Measurements from ENCODE around the gene TNS2. TPM values are rescaled to one million over a fixed set of nuclear protein-coding genes. Genes with fewer than 3 reads are reported as not detected.
A peak's percentile ranks its signal among the peaks of the same experiment; 100 is the strongest.

The TNS2 gene
- total RNA-seq, 1 donor from 2014 or later, result 15.4 TPM

DNA sequence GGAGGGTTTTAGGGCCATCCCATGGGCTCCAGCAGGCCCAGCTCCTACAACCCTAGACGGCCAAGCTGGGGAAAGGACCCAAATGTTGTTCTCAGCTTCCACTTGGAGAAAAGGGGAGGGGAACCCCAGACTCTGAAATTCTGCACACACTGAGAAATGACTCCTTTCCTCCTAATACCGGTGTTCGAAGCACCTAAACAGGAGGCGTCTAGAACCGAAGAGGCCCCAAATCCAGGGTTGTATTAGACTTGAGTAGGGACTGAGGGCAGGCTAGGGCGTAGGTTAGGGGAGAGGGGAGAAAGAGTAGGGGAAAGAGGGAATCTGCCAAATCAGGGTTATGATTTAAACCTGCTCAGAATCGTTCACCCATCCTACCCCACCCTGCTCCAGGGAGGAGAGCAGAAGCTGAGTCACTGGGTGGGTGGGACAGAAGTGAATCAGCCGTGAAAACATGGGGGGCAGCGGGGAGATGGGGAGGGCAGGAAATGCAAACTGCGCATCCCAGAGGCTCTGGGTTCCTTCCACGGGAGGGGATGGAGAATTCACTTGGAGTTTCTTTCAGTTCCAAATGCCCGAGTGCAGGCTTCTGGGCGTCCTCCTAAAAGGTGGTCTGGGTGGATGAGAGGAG, 48.6 kb downstream of the TNS2 start:
- TF ChIP-seq EZH2 (IDR thresholded peaks at IDR 0.05; ENCODE audit: insufficient read depth, low read length), result no peak
- TF ChIP-seq, protein P1, sequence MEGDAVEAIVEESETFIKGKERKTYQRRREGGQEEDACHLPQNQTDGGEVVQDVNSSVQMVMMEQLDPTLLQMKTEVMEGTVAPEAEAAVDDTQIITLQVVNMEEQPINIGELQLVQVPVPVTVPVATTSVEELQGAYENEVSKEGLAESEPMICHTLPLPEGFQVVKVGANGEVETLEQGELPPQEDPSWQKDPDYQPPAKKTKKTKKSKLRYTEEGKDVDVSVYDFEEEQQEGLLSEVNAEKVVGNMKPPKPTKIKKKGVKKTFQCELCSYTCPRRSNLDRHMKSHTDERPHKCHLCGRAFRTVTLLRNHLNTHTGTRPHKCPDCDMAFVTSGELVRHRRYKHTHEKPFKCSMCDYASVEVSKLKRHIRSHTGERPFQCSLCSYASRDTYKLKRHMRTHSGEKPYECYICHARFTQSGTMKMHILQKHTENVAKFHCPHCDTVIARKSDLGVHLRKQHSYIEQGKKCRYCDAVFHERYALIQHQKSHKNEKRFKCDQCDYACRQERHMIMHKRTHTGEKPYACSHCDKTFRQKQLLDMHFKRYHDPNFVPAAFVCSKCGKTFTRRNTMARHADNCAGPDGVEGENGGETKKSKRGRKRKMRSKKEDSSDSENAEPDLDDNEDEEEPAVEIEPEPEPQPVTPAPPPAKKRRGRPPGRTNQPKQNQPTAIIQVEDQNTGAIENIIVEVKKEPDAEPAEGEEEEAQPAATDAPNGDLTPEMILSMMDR (IDR thresholded peaks at IDR 0.05; ENCODE audit: insufficient read depth, low read depth, low read length), result no peak
- peak overlapping the region; percentile 82 for H3K9ac ChIP-seq (ENCODE audit: low read length)
- Mint-ChIP-seq H3K36me3 (ENCODE audit: low read depth, unreplicated experiment) (no peaks in the 10 kb centered on the region), H3K9me3 (ENCODE audit: unreplicated experiment) (peaks cover 2% of the 10 kb centered on the region), H3K4me1 (ENCODE audit: low read depth, unreplicated experiment) (peaks cover 23% of the 10 kb centered on the region), H3K4me3 (ENCODE audit: unreplicated experiment) (peak overlapping the region; percentile 85), H3K27me3 (ENCODE audit: low read depth, unreplicated experiment) (peaks cover 25% of the 10 kb centered on the region), H3K27ac (ENCODE audit: unreplicated experiment) (peak overlapping the region; percentile 70)
- H3K4me3 ChIP-seq (ENCODE audit: insufficient read depth, low read depth, low read length), result peak overlapping the region; percentile 65
- no peaks in the 10 kb centered on the region for H3K27me3 ChIP-seq (ENCODE audit: insufficient read depth, low read length)
- no peaks in the 10 kb centered on the region for H3K9me3 ChIP-seq (ENCODE audit: insufficient read depth, low read depth, low read length)
- peak; percentile 58 for FAIRE-seq
- no peaks in the 10 kb centered on the region for H3K36me3 ChIP-seq (ENCODE audit: insufficient read depth, low read length)
- peak overlapping the region; percentile 88 for H3K27ac ChIP-seq (ENCODE audit: low read depth, low read length)
- H3K4me1 ChIP-seq (ENCODE audit: insufficient read depth, low read length), result peaks cover 31% of the 10 kb centered on the region
- H3K79me2 ChIP-seq (ENCODE audit: insufficient read depth, low read length), result no peaks in the 10 kb centered on the region
- DNase-seq (ENCODE audit: low read depth), result peak; percentile 71
- no peaks in the 10 kb centered on the region for H4K20me1 ChIP-seq (ENCODE audit: insufficient read depth, low read length)
- H2AFZ ChIP-seq (ENCODE audit: low read depth, low read length), result peak overlapping the region; percentile 85
- H3K4me2 ChIP-seq (ENCODE audit: low read length), result peak overlapping the region; percentile 96

DNA sequence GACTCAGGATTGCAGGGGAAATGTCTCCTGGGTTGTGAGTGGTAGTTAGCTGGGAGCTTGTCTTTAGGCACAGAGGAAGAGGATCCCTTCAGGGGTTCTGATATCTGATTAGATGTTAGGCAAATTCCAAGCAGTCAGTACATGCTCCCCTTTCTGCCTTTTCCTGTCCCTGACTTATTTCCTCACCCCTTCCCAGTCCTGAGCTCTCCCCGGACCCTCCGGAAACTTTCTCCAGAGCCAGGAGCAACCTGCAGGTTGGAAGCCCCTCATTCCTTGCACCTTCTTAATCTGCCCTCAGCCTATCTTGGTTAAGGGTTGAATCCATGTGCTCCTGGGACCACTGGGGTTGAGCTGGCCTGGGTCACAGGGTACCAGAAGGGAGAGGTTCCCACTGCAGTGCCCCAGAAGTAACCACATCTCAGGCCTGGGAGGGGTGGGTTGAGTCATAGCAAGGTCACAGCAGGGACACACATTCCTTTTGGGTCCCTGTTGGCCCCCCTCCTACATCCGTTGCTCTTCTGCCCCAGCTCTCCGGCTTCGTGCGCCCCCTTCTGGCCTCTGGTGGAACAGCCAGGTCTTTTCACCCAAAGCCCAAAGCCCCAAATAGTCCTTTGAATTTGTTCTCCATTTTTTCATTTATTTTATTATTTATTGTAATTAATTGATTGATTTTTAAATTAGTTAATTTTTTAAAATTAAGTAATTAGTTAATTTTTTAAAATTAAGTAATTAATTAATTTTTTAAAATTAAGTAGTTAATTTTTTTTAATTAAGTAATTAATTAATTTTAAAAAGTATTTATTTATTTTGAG, 49.4 kb downstream of the TNS2 start:
- peaks cover 2% of the 10 kb centered on the region for H3K9me3 Mint-ChIP-seq (ENCODE audit: unreplicated experiment)
- peak; percentile 65 for FAIRE-seq
- H2AFZ ChIP-seq (ENCODE audit: low read depth, low read length), result peak overlapping the region; percentile 85
- H3K9me3 ChIP-seq (ENCODE audit: insufficient read depth, low read depth, low read length), result no peaks in the 10 kb centered on the region
- peak overlapping the region; percentile 65 for H3K4me3 ChIP-seq (ENCODE audit: insufficient read depth, low read depth, low read length)
- peak overlapping the region; percentile 85 for H3K4me3 Mint-ChIP-seq (ENCODE audit: unreplicated experiment)
- TF ChIP-seq, protein P1 (IDR thresholded peaks at IDR 0.05; ENCODE audit: insufficient read depth, low read depth, low read length), result peak; percentile 93
- no peak for TF ChIP-seq EZH2 (IDR thresholded peaks at IDR 0.05; ENCODE audit: insufficient read depth, low read length)
- H3K79me2 ChIP-seq (ENCODE audit: insufficient read depth, low read length), result no peaks in the 10 kb centered on the region
- H3K27me3 Mint-ChIP-seq (ENCODE audit: low read depth, unreplicated experiment), result peaks cover 25% of the 10 kb centered on the region
- peak overlapping the region; percentile 88 for H3K27ac ChIP-seq (ENCODE audit: low read depth, low read length)
- H3K36me3 ChIP-seq (ENCODE audit: insufficient read depth, low read length), result no peaks in the 10 kb centered on the region
- peaks cover 31% of the 10 kb centered on the region for H3K4me1 ChIP-seq (ENCODE audit: insufficient read depth, low read length)
- peak overlapping the region; percentile 70 for H3K27ac Mint-ChIP-seq (ENCODE audit: unreplicated experiment)
- peak; percentile 93 for DNase-seq (ENCODE audit: low read depth)
- no peaks in the 10 kb centered on the region for H3K36me3 Mint-ChIP-seq (ENCODE audit: low read depth, unreplicated experiment)
- no peaks in the 10 kb centered on the region for H4K20me1 ChIP-seq (ENCODE audit: insufficient read depth, low read length)
- peak overlapping the region; percentile 96 for H3K4me2 ChIP-seq (ENCODE audit: low read length)
- peaks cover 23% of the 10 kb centered on the region for H3K4me1 Mint-ChIP-seq (ENCODE audit: low read depth, unreplicated experiment)
- peak overlapping the region; percentile 82 for H3K9ac ChIP-seq (ENCODE audit: low read length)
- no peaks in the 10 kb centered on the region for H3K27me3 ChIP-seq (ENCODE audit: insufficient read depth, low read length)

Data from astrocyte (in vitro differentiated cells and primary cell).